Measurements from ENCODE around the gene SLC4A7.

The SLC4A7 gene

GRCh38 chr3:27508424-27508823 is 24.2 kb upstream of the SLC4A7 start:
- TF ChIP-seq CTCF (conservative IDR thresholded peaks at IDR 0.05; ENCODE audit: low read length): no peak
- TF ChIP-seq EZH2phosphoT487 (IDR thresholded peaks at IDR 0.05; ENCODE audit: borderline replicate concordance): no peak

GRCh38 chr3:27507515-27508266 is 23.5 kb upstream of the SLC4A7 start:
- Histone ChIP-seq H4K20me1 (ENCODE audit: insufficient read depth, low read length, poor library complexity, severe bottlenecking) (no peaks in the 10 kb centered on the region), H3K79me2 (ENCODE audit: insufficient read depth, low read length) (no peaks in the 10 kb centered on the region), H3K9me2 (replicated peaks; ENCODE audit: low read depth, low read length) (no peaks in the 10 kb centered on the region), H3K4me1 (ENCODE audit: insufficient read depth, low read length, poor library complexity, severe bottlenecking) (no peaks in the 10 kb centered on the region), H3K4me3 (ENCODE audit: low read length, poor library complexity, severe bottlenecking) (no peak overlapping the region), H3K4me2 (ENCODE audit: low read depth, low read length, poor library complexity, severe bottlenecking) (no peak overlapping the region), H3K9ac (ENCODE audit: low read depth, low read length, poor library complexity, severe bottlenecking) (no peak overlapping the region), H3K36me3 (ENCODE audit: insufficient read depth, low read length) (no peaks in the 10 kb centered on the region), H3F3A (ENCODE audit: low read depth) (no peaks in the 10 kb centered on the region), H3K27me3 (ENCODE audit: insufficient read depth, low read length, poor library complexity, severe bottlenecking) (no peaks in the 10 kb centered on the region), H3K9me3 (ENCODE audit: insufficient read depth, low read depth, low read length) (no peaks in the 10 kb centered on the region), H2AFZ (ENCODE audit: low read length) (no peak overlapping the region)
- TF ChIP-seq EZH2phosphoT487 (IDR thresholded peaks at IDR 0.05; ENCODE audit: borderline replicate concordance) (no peak), CTCF (conservative IDR thresholded peaks at IDR 0.05; ENCODE audit: low read length) (no peak)

More at GRCh38 chr3:27508424-27508823, 24.2 kb upstream of the SLC4A7 start:
- no peaks in the 10 kb centered on the region for H3K79me2 ChIP-seq (ENCODE audit: insufficient read depth, low read length)
- no peaks in the 10 kb centered on the region for H3K9me3 ChIP-seq (ENCODE audit: insufficient read depth, low read depth, low read length)
- no peak overlapping the region for H2AFZ ChIP-seq (ENCODE audit: low read length)
- no peaks in the 10 kb centered on the region for H3K9me2 ChIP-seq (replicated peaks; ENCODE audit: low read depth, low read length)
- no peaks in the 10 kb centered on the region for H3K27me3 ChIP-seq (ENCODE audit: insufficient read depth, low read length, poor library complexity, severe bottlenecking)
- H4K20me1 ChIP-seq (ENCODE audit: insufficient read depth, low read length, poor library complexity, severe bottlenecking): no peaks in the 10 kb centered on the region
- H3K36me3 ChIP-seq (ENCODE audit: insufficient read depth, low read length): no peaks in the 10 kb centered on the region
- no peak overlapping the region for H3K4me3 ChIP-seq (ENCODE audit: low read length, poor library complexity, severe bottlenecking)
- H3K9ac ChIP-seq (ENCODE audit: low read depth, low read length, poor library complexity, severe bottlenecking): no peak overlapping the region
- no peaks in the 10 kb centered on the region for H3K4me1 ChIP-seq (ENCODE audit: insufficient read depth, low read length, poor library complexity, severe bottlenecking)
- H3F3A ChIP-seq (ENCODE audit: low read depth): no peaks in the 10 kb centered on the region
- H3K4me2 ChIP-seq (ENCODE audit: low read depth, low read length, poor library complexity, severe bottlenecking): no peak overlapping the region

DNA sequence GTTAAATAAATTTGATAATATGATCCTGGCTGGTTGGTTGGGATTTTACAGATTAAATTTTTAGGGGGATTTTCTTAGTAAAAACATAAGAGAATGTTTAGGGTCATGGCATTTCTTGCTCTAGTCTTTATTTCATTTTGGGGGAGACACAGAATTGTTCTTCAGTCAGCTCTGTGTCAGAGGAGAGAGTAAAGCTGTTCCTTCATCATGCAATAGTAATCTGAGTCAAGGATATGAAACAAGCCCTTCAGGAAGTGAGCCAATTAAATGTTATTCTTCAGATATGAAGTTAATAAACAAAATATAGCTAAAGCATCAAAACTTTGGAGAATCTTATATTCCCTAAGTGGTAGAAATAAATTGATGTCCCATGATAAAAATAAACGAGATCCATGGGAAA is 22.9 kb upstream of the SLC4A7 start:
- Histone ChIP-seq H3K79me2 (ENCODE audit: insufficient read depth, low read length) (no peaks in the 10 kb centered on the region), H3F3A (ENCODE audit: low read depth) (no peaks in the 10 kb centered on the region), H3K27me3 (ENCODE audit: insufficient read depth, low read length, poor library complexity, severe bottlenecking) (no peaks in the 10 kb centered on the region), H3K9me2 (replicated peaks; ENCODE audit: low read depth, low read length) (no peaks in the 10 kb centered on the region), H3K4me1 (ENCODE audit: insufficient read depth, low read length, poor library complexity, severe bottlenecking) (no peaks in the 10 kb centered on the region), H3K4me2 (ENCODE audit: low read depth, low read length, poor library complexity, severe bottlenecking) (no peak overlapping the region), H2AFZ (ENCODE audit: low read length) (no peak overlapping the region), H3K9me3 (ENCODE audit: insufficient read depth, low read depth, low read length) (no peaks in the 10 kb centered on the region), H3K36me3 (ENCODE audit: insufficient read depth, low read length) (no peaks in the 10 kb centered on the region), H3K9ac (ENCODE audit: low read depth, low read length, poor library complexity, severe bottlenecking) (no peak overlapping the region), H4K20me1 (ENCODE audit: insufficient read depth, low read length, poor library complexity, severe bottlenecking) (no peaks in the 10 kb centered on the region), H3K4me3 (ENCODE audit: low read length, poor library complexity, severe bottlenecking) (no peak overlapping the region)
- TF ChIP-seq CTCF (conservative IDR thresholded peaks at IDR 0.05; ENCODE audit: low read length) (no peak), EZH2phosphoT487 (IDR thresholded peaks at IDR 0.05; ENCODE audit: borderline replicate concordance) (no peak)

All from Loucy (cell line).